MCF 10A (cell line): ENCODE results near the gene CDKN1A. TPM values are rescaled to one million over a fixed set of nuclear protein-coding genes. Genes with fewer than 3 reads are reported as not detected.

Experiments used
- BruUV-seq: library from RNA; stranded (reverse); fragments of 400-500 nt; replicated peaks from 2 replicates; lab custom pipeline; 2021; lab: Mats Ljungman, UMichigan
- CTCF ChIA-PET: fragments of 300-600 bp; sonication (Branson Sonifier 250); formaldehyde crosslinking; extraction: SDS; loops from one replicate; lab custom pipeline; 2021; ENCODE audit warnings: antibody characterized with exemption, inconsistent platforms; lab: Yijun Ruan, JAX
- POLR2A ChIA-PET: fragments of 300-600, 350-650 bp; sonication (Branson Sonifier 250); formaldehyde crosslinking; extraction: SDS; loops from one replicate; lab custom pipeline; 2020; ENCODE audit warnings: antibody characterized with exemption, inconsistent platforms; lab: Yijun Ruan, JAX
- DNase-seq: peaks from one replicate; pipeline ENCODE4 v3.0.0-alpha.2; 2018; ENCODE audit not compliant: unreplicated experiment
- H3K27ac Mint-ChIP-seq: one replicate; pipeline ENCODE4 v1.8.0; 2022; ENCODE audit warnings: mild to moderate bottlenecking, low read depth, mixed read lengths; ENCODE audit not compliant: unreplicated experiment
- H3K27me3 Mint-ChIP-seq: one replicate; pipeline ENCODE4 v1.8.0; 2022; ENCODE audit warnings: mixed read lengths; ENCODE audit not compliant: insufficient read depth, unreplicated experiment
- H3K36me3 Mint-ChIP-seq: one replicate; pipeline ENCODE4 v1.8.0; 2022; ENCODE audit warnings: mild to moderate bottlenecking, moderate library complexity, mixed read lengths; ENCODE audit not compliant: insufficient read depth, unreplicated experiment
- H3K4me1 Mint-ChIP-seq: one replicate; pipeline ENCODE4 v1.8.0; 2022; ENCODE audit warnings: mixed read lengths; ENCODE audit not compliant: insufficient read depth, unreplicated experiment
- H3K4me3 Mint-ChIP-seq: one replicate; pipeline ENCODE4 v1.8.0; 2022; ENCODE audit warnings: mild to moderate bottlenecking, moderate library complexity, mixed read lengths; ENCODE audit not compliant: unreplicated experiment
- H3K9me3 Mint-ChIP-seq: one replicate; pipeline ENCODE4 v1.8.0; 2022; ENCODE audit warnings: mixed read lengths; ENCODE audit not compliant: unreplicated experiment
- intact Hi-C: fragments of 100-400 bp; cut with micrococcal nuclease; formaldehyde crosslinking; loops from 2 replicates; pipeline ENCODE4 v1.14.1; 2022
- total RNA-seq: library from RNA; stranded (reverse); gene quantifications from 2 replicates; pipeline ENCODE4 v1.2.3, GENCODE V29; 2022
- TF ChIP-seq, protein P1 (sequence below): fragments of 200-600 bp; IDR thresholded peaks from one replicate; pipeline ENCODE4 v1.8.0; 2022; ENCODE audit warnings: antibody characterized with exemption, mild to moderate bottlenecking; ENCODE audit not compliant: unreplicated experiment

CDKN1A gene
- total RNA-seq, 1 experiment from 2014 or later: 407 TPM

DNA sequence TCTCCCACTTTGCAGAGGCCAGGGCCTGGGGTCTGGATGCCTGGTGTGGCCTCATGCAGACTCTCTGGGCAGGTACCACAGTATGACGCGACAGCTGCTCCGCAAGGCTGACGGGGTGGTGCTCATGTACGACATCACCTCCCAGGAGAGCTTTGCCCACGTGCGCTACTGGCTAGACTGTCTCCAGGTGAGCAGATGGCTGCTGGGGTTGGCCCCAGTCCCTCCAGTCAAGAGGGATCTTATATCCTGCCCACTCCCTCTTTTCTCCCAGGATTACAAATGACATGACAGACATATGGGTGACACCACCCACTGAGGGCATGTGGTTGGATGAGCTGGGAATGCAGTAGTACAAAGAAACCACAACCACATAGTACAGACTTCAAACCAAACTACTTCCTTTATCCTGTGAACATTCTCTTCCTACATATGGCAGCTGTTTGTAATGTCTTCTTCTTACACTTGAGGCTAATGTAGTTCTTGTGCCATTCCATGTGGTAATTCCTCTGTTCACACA, 49.0 kb downstream of the CDKN1A start:
- ChIA-PET CTCF (interaction anchor here (1.2 kb wide), 1 partner anchor 124 kb away, joined by 3 read pairs; no protein-coding TSS in a partner anchor), POLR2A (interaction anchor here (0.6 to 1.4 kb wide), 2 partner anchors 117 to 243 kb away, joined by 3 to 4 read pairs; no protein-coding TSS in a partner anchor)

GRCh38 chr6:36728289-36729160, 50.0 kb downstream of the CDKN1A start:
- ChIA-PET POLR2A (interaction anchor here (0.6 kb wide), 1 partner anchor 244 kb away, joined by 3 read pairs; no protein-coding TSS in a partner anchor), CTCF (interaction anchor here (0.5 to 1.2 kb wide), 3 partner anchors 42 to 123 kb away, joined by 3 read pairs; no protein-coding TSS in a partner anchor)
- Mint-ChIP-seq H3K9me3 (no peaks in the 10 kb centered on the region), H3K4me3 (no peak overlapping the region), H3K27ac (no peak overlapping the region), H3K36me3 (no peaks in the 10 kb centered on the region), H3K4me1 (peaks cover 18% of the 10 kb centered on the region), H3K27me3 (no peaks in the 10 kb centered on the region)
- intact Hi-C loops: no loop called here
- TF ChIP-seq, protein P1, sequence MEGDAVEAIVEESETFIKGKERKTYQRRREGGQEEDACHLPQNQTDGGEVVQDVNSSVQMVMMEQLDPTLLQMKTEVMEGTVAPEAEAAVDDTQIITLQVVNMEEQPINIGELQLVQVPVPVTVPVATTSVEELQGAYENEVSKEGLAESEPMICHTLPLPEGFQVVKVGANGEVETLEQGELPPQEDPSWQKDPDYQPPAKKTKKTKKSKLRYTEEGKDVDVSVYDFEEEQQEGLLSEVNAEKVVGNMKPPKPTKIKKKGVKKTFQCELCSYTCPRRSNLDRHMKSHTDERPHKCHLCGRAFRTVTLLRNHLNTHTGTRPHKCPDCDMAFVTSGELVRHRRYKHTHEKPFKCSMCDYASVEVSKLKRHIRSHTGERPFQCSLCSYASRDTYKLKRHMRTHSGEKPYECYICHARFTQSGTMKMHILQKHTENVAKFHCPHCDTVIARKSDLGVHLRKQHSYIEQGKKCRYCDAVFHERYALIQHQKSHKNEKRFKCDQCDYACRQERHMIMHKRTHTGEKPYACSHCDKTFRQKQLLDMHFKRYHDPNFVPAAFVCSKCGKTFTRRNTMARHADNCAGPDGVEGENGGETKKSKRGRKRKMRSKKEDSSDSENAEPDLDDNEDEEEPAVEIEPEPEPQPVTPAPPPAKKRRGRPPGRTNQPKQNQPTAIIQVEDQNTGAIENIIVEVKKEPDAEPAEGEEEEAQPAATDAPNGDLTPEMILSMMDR: no peak
- BruUV-seq: no TSS peak
- no peak for DNase-seq

More for the DNA sequence above, 49.0 kb downstream of the CDKN1A start:
- Mint-ChIP-seq H3K4me1 (peaks cover 18% of the 10 kb centered on the region), H3K9me3 (no peaks in the 10 kb centered on the region), H3K27ac (no peak overlapping the region), H3K4me3 (no peak overlapping the region), H3K36me3 (no peaks in the 10 kb centered on the region), H3K27me3 (no peaks in the 10 kb centered on the region)
- DNase-seq: no peak
- TF ChIP-seq, protein P1: no peak
- intact Hi-C loops: no loop called here
- no TSS peak for BruUV-seq

DNA sequence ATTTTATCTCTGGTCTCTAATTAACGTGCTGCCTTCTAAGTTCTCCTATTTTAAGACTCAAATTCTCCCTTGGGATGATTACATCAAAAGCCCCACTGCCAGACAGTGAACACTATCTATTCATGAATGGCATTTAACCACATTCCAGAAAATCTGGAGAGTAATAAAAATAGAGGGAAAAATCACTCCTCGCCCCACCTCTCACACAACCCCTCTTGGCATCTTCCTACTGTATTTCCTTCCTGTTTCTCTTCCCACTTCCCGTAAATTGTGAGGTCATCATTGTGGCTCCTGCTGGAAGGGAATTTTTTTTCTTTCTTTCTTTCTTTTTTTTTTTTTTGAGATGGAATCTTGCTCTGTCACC, 50.6 kb downstream of the CDKN1A start:
- TF ChIP-seq, protein P1: no peak
- Mint-ChIP-seq H3K27me3 (no peaks in the 10 kb centered on the region), H3K36me3 (no peaks in the 10 kb centered on the region), H3K4me1 (peaks cover 18% of the 10 kb centered on the region), H3K4me3 (no peak overlapping the region), H3K9me3 (no peaks in the 10 kb centered on the region), H3K27ac (no peak overlapping the region)
- ChIA-PET CTCF (interaction anchor here (0.6 kb wide), 1 partner anchor 42 kb away, joined by 3 read pairs; no protein-coding TSS in a partner anchor), POLR2A (no interaction called here)
- no peak for DNase-seq
- BruUV-seq: no TSS peak
- intact Hi-C loops: no loop called here
